Measurements from ENCODE around the gene AK2.

DNA sequence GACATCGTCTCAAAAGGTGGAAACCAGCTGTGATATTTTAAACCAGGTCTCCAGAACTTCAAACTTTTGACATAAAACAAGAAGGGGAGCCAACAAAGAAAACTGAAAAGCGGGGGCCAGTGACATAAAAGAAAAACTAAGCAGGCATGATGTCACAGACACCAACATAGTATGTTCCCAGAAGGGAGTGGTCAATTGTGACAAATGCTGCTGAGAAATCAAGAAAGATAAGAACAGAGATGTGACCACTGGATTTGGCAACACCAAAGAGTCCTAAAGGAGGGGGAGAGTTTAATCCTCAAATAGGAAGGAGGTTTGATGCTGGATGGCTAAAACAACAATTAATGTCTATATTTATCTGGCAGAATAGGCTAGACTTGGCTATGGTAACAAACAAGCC is 69.8 kb downstream of the AK2 start:
- TF ChIP-seq, protein P1, sequence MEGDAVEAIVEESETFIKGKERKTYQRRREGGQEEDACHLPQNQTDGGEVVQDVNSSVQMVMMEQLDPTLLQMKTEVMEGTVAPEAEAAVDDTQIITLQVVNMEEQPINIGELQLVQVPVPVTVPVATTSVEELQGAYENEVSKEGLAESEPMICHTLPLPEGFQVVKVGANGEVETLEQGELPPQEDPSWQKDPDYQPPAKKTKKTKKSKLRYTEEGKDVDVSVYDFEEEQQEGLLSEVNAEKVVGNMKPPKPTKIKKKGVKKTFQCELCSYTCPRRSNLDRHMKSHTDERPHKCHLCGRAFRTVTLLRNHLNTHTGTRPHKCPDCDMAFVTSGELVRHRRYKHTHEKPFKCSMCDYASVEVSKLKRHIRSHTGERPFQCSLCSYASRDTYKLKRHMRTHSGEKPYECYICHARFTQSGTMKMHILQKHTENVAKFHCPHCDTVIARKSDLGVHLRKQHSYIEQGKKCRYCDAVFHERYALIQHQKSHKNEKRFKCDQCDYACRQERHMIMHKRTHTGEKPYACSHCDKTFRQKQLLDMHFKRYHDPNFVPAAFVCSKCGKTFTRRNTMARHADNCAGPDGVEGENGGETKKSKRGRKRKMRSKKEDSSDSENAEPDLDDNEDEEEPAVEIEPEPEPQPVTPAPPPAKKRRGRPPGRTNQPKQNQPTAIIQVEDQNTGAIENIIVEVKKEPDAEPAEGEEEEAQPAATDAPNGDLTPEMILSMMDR (conservative IDR thresholded peaks at IDR 0.05) = no peak
- TF ChIP-seq ZFX (IDR thresholded peaks at IDR 0.05) = no peak
